Ascending aorta (tissue), 2 donors: ENCODE data around the gene COCH. TPM values are rescaled to one million over a fixed set of nuclear protein-coding genes. Genes with fewer than 3 reads are reported as not detected.
"Not testable (repeated sequence)": the region's sequence is repeated elsewhere in the genome, so short reads cannot be mapped to it uniquely, and the experiment has no call there.

ENCODE experiments used
- DNase-seq, 2 donors: peaks; one replicate each; pipeline ENCODE4 v3.0.0-alpha.2; 2019; ENCODE audit warnings: low spot score in 2 of 2
- H3K27ac ChIP-seq, 2 donors: fragments of 200-600 bp; sonication (generic); one replicate each; pipeline ENCODE4 v1.5.1; 2016 to 2017; ENCODE audit warnings: mild to moderate bottlenecking in 1 of 2
- H3K27me3 ChIP-seq: fragments of 200-600 bp; sonication (generic); one replicate; pipeline ENCODE4 v1.5.1; 2017
- H3K36me3 ChIP-seq, 2 donors: fragments of 200-600 bp; sonication (generic); one replicate each; pipeline ENCODE4 v1.5.1; 2016
- H3K4me1 ChIP-seq, 2 donors: fragments of 200-600 bp; sonication (generic); one replicate each; pipeline ENCODE4 v1.5.1; 2016 to 2017; ENCODE audit warnings: mild to moderate bottlenecking in 1 of 2
- H3K4me3 ChIP-seq, 2 donors: fragments of 200-600 bp; sonication (generic); one replicate each; pipeline ENCODE4 v1.5.1; 2016 to 2017; ENCODE audit warnings: mild to moderate bottlenecking in 1 of 2
- H3K9me3 ChIP-seq, 2 donors: fragments of 200-600 bp; sonication (generic); one replicate each; pipeline ENCODE4 v1.5.1; 2016
- intact Hi-C: fragments of 100-400 bp; cut with DNase I; formaldehyde crosslinking; loops from one replicate; pipeline ENCODE4 v1.15.1; 2023
- total RNA-seq: library from RNA; depleted of rRNA; stranded (reverse); fragments of >200 nt; gene quantifications from one replicate; pipeline ENCODE4 v1.1.0, GENCODE V29; 2016
- TF ChIP-seq, protein P1 (sequence below), 3 experiments: fragments of 200-600 bp in 2 of 3; fragments of 450-650 bp in 1 of 3; sonication (generic) in 2 of 3; IDR thresholded peaks; one replicate each; pipeline ENCODE4 v1.5.1; 2016 to 2019; ENCODE audit warnings: antibody characterized with exemption in 3 of 3, mild to moderate bottlenecking in 1 of 3, moderate library complexity in 1 of 3

Gene COCH
- total RNA-seq, 1 donor from 2014 or later, result 0.11 TPM

- Histone ChIP-seq H3K27me3 (no peaks in the 10 kb centered on the region), H3K4me1 (no peaks in the 10 kb centered on the region), H3K36me3 (peaks cover 5% of the 10 kb centered on the region in 2 donors), H3K27ac (no peak overlapping the region), H3K4me3 (no peak overlapping the region), H3K9me3 (no peaks in the 10 kb centered on the region)
- TF ChIP-seq, protein P1, sequence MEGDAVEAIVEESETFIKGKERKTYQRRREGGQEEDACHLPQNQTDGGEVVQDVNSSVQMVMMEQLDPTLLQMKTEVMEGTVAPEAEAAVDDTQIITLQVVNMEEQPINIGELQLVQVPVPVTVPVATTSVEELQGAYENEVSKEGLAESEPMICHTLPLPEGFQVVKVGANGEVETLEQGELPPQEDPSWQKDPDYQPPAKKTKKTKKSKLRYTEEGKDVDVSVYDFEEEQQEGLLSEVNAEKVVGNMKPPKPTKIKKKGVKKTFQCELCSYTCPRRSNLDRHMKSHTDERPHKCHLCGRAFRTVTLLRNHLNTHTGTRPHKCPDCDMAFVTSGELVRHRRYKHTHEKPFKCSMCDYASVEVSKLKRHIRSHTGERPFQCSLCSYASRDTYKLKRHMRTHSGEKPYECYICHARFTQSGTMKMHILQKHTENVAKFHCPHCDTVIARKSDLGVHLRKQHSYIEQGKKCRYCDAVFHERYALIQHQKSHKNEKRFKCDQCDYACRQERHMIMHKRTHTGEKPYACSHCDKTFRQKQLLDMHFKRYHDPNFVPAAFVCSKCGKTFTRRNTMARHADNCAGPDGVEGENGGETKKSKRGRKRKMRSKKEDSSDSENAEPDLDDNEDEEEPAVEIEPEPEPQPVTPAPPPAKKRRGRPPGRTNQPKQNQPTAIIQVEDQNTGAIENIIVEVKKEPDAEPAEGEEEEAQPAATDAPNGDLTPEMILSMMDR (IDR thresholded peaks at IDR 0.05), result no peak
- no peak for DNase-seq
- intact Hi-C loops, result no loop called here
These were observed 50.9 kb downstream of the COCH start for GRCh38 chr14:30925254-30925653.

- intact Hi-C loops, result no loop called here
These were observed 54.1 kb downstream of the COCH start for GRCh38 chr14:30928462-30928861.

GRCh38 chr14:30933937-30934336 lies 59.6 kb downstream of the COCH start:
- H3K9me3 ChIP-seq, H3K4me3 ChIP-seq, H3K27me3 ChIP-seq, H3K27ac ChIP-seq, H3K4me1 ChIP-seq, DNase-seq, intact Hi-C loops: not testable (repeated sequence)
- H3K36me3 ChIP-seq, result peaks cover 7 to 24% of the 10 kb centered on the region in 2 donors

More at GRCh38 chr14:30928462-30928861, 54.1 kb downstream of the COCH start:
- H3K36me3 ChIP-seq, result peaks cover 5 to 6% of the 10 kb centered on the region in 2 donors
- DNase-seq, result no peak
- H3K27me3 ChIP-seq, result no peaks in the 10 kb centered on the region
- H3K9me3 ChIP-seq, result no peaks in the 10 kb centered on the region
- TF ChIP-seq, protein P1 (IDR thresholded peaks at IDR 0.05), result no peak
- H3K27ac ChIP-seq, result no peak overlapping the region
- no peaks in the 10 kb centered on the region for H3K4me1 ChIP-seq
- no peak overlapping the region for H3K4me3 ChIP-seq

- Histone ChIP-seq H3K4me1 (no peaks in the 10 kb centered on the region), H3K36me3 (peaks cover 7 to 24% of the 10 kb centered on the region in 2 donors), H3K4me3 (no peak overlapping the region), H3K27ac (no peak overlapping the region), H3K9me3 (no peaks in the 10 kb centered on the region), H3K27me3 (no peaks in the 10 kb centered on the region)
- TF ChIP-seq, protein P1 (IDR thresholded peaks at IDR 0.05), result no peak
- intact Hi-C loops, result no loop called here
- DNase-seq, result no peak
These were observed 61.1 kb downstream of the COCH start for GRCh38 chr14:30935445-30935844.

- Histone ChIP-seq H3K27ac (no peak overlapping the region), H3K4me3 (no peak overlapping the region), H3K9me3 (no peaks in the 10 kb centered on the region), H3K27me3 (no peaks in the 10 kb centered on the region), H3K4me1 (no peaks in the 10 kb centered on the region), H3K36me3 (peaks cover 7 to 35% of the 10 kb centered on the region in 2 donors)
- intact Hi-C loops, result no loop called here
- no peak for DNase-seq
- TF ChIP-seq, protein P1 (IDR thresholded peaks at IDR 0.05), result no peak
These were observed 64.3 kb downstream of the COCH start for GRCh38 chr14:30938617-30939016.

Other genes with a start within 250 kb of the COCH start
- 4.2 TPM for gene AP4S1, start 151.1 kb downstream of the COCH start, total RNA-seq
- gene STRN3, start 151.8 kb downstream of the COCH start, total RNA-seq, result 38.5 TPM